Right lung (tissue), 5 donors: ENCODE measurements around the gene SLC10A7. TPM values are rescaled to one million over a fixed set of nuclear protein-coding genes. Genes with fewer than 3 reads are reported as not detected.

Experiments used
- DNase-seq, 2 donors: peaks; one replicate each; pipeline ENCODE4 v3.0.0-alpha.2; 2013
- polyA plus RNA-seq, 5 donors: library from polyadenylated mRNA; unstranded; fragments of 120-200 nt; gene quantifications; one replicate each; pipeline versions ENCODE4 v1.2.1 to v1.2.3, GENCODE V29; 2013; ENCODE audit warnings: inconsistent platforms in 1 of 5, low replicate concordance in 1 of 5; ENCODE audit not compliant: insufficient read length in 5 of 5, insufficient read depth in 1 of 5

The SLC10A7 gene
- polyA plus RNA-seq, 5 donors = 10.6 to 22.2 (median 21.8) TPM

GRCh38 chr4:146212781-146213180 is 309.0 kb downstream of the SLC10A7 start:
- no peak for DNase-seq

GRCh38 chr4:146211440-146211839 is 310.3 kb downstream of the SLC10A7 start:
- no peak for DNase-seq

- DNase-seq = no peak
Observed at GRCh38 chr4:146210890-146211289, 310.9 kb downstream of the SLC10A7 start.

GRCh38 chr4:146207410-146207809 is 314.3 kb downstream of the SLC10A7 start:
- DNase-seq = no peak

Other genes starting within 250 kb of the SLC10A7 start
- not detected for gene POU4F2, start 117.0 kb upstream of the SLC10A7 start, polyA plus RNA-seq